HEK293 (cell line): Measurements from ENCODE around the gene ARHGDIA.

Experiments
- FEZF1 ChIP-seq: fragments of 450-650 bp; formaldehyde crosslinking; IDR thresholded peaks from 2 replicates; pipeline ENCODE4 v1.5.1; 2016; ENCODE audit warnings: missing biosample characterization, missing genetic modification characterization
- GLI4 ChIP-seq: fragments of 450-650 bp; formaldehyde crosslinking; IDR thresholded peaks from 2 replicates; pipeline ENCODE4 v1.5.1; 2016; ENCODE audit warnings: missing biosample characterization, missing genetic modification characterization
- HOXD13 ChIP-seq: sonication (generic); formaldehyde crosslinking; IDR thresholded peaks from 2 replicates; pipeline ENCODE4 v1.8.0; 2022; ENCODE audit warnings: missing genetic modification reagents, borderline replicate concordance
- REST ChIP-seq: fragments of 450-650 bp; formaldehyde crosslinking; IDR thresholded peaks from 2 replicates; pipeline ENCODE4 v1.5.1; 2016; ENCODE audit warnings: missing biosample characterization, missing genetic modification characterization
- SP2 ChIP-seq: fragments of 450-650 bp; formaldehyde crosslinking; IDR thresholded peaks from 2 replicates; pipeline ENCODE4 v1.5.1; 2016; ENCODE audit warnings: missing biosample characterization, missing genetic modification characterization
- ZNF19 ChIP-seq: fragments of 450-650 bp; formaldehyde crosslinking; IDR thresholded peaks from 2 replicates; pipeline ENCODE4; 2016; ENCODE audit warnings: missing biosample characterization, missing genetic modification characterization, low read depth
- ZNF280D ChIP-seq: fragments of 450-650 bp; formaldehyde crosslinking; IDR thresholded peaks from 2 replicates; pipeline ENCODE4 v1.5.1; 2016; ENCODE audit warnings: missing biosample characterization, missing genetic modification characterization
- ZNF548 ChIP-seq: fragments of 450-650 bp; formaldehyde crosslinking; IDR thresholded peaks from 2 replicates; pipeline ENCODE4 v1.5.1; 2016; ENCODE audit warnings: missing biosample characterization, missing genetic modification characterization
- TF ChIP-seq, protein P1 (sequence below): fragments of 450-650 bp; formaldehyde crosslinking; IDR thresholded peaks from 2 replicates; pipeline ENCODE4 v1.5.1; 2016; ENCODE audit warnings: missing biosample characterization, missing genetic modification characterization

- TF ChIP-seq GLI4 (tag by site-specific recombination) (no peak), SP2 (tag by site-specific recombination) (no peak), ZNF280D (tag by site-specific recombination) (no peak), HOXD13 (CRISPR knock-in tag) (no peak), FEZF1 (tag by site-specific recombination) (no peak), REST (tag by site-specific recombination) (no peak), ZNF19 (no peak), ZNF548 (tag by site-specific recombination) (no peak)
- TF ChIP-seq, protein P1, sequence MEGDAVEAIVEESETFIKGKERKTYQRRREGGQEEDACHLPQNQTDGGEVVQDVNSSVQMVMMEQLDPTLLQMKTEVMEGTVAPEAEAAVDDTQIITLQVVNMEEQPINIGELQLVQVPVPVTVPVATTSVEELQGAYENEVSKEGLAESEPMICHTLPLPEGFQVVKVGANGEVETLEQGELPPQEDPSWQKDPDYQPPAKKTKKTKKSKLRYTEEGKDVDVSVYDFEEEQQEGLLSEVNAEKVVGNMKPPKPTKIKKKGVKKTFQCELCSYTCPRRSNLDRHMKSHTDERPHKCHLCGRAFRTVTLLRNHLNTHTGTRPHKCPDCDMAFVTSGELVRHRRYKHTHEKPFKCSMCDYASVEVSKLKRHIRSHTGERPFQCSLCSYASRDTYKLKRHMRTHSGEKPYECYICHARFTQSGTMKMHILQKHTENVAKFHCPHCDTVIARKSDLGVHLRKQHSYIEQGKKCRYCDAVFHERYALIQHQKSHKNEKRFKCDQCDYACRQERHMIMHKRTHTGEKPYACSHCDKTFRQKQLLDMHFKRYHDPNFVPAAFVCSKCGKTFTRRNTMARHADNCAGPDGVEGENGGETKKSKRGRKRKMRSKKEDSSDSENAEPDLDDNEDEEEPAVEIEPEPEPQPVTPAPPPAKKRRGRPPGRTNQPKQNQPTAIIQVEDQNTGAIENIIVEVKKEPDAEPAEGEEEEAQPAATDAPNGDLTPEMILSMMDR: no peak
Measured at GRCh38 chr17:81915331-81915730, 44.2 kb upstream of the ARHGDIA start.
